OCI-LY7 (cell line): ENCODE measurements around the gene SYT9. TPM values are rescaled to one million over a fixed set of nuclear protein-coding genes. Genes with fewer than 3 reads are reported as not detected.

ENCODE experiments used
- BruUV-seq: library from RNA; stranded (reverse); fragments of 400-500 nt; replicated peaks from 2 replicates; lab custom pipeline; 2021; lab: Mats Ljungman, UMichigan
- CTCF ChIA-PET: fragments of 300-600 bp; sonication (Branson Sonifier 250); formaldehyde crosslinking; loops from one replicate; lab custom pipeline; 2022; ENCODE audit warnings: antibody characterized with exemption; ENCODE audit not compliant: unreplicated experiment; lab: Charles Lee
- POLR2A ChIA-PET: fragments of 300-600 bp; sonication (Branson Sonifier 250); formaldehyde crosslinking; loops from one replicate; lab custom pipeline; 2022; ENCODE audit warnings: antibody characterized with exemption; lab: Charles Lee
- DNase-seq: peaks from one replicate; pipeline ENCODE4 v3.0.0-alpha.2; 2015; ENCODE audit warnings: low spot score
- H2AFZ ChIP-seq: fragments of 200-600 bp; sonication (generic), shearing (Covaris generic); 2 replicates; pipeline ENCODE4 v1.6.1; 2014; ENCODE audit warnings: mild to moderate bottlenecking, antibody characterized with exemption, low read length, moderate library complexity
- H3K27ac ChIP-seq: fragments of 200-600 bp; sonication (generic); 2 replicates; pipeline ENCODE4 v1.5.1; 2014; ENCODE audit warnings: mixed run types, low read depth, mild to moderate bottlenecking, moderate library complexity, low read length, inconsistent platforms; ENCODE audit not compliant: poor library complexity, severe bottlenecking
- H3K36me3 ChIP-seq: fragments of 200-600 bp; sonication (generic); 2 replicates; pipeline ENCODE4 v1.6.1; 2014; ENCODE audit warnings: mild to moderate bottlenecking, antibody characterized with exemption, low read length, moderate library complexity, mixed read lengths; ENCODE audit not compliant: insufficient read depth
- H3K4me1 ChIP-seq: fragments of 200-600 bp; sonication (generic); 2 replicates; pipeline ENCODE4 v1.5.1; 2014; ENCODE audit warnings: mild to moderate bottlenecking, low read length; ENCODE audit not compliant: insufficient read depth, poor library complexity, severe bottlenecking
- H3K4me2 ChIP-seq: fragments of 200-600 bp; sonication (generic); 2 replicates; pipeline ENCODE4 v1.6.1; 2014; ENCODE audit warnings: mild to moderate bottlenecking, low read length
- H3K4me3 ChIP-seq: fragments of 200-600 bp; sonication (generic); 2 replicates; pipeline ENCODE4 v1.5.1; 2014; ENCODE audit warnings: mild to moderate bottlenecking, low read depth, low read length; ENCODE audit not compliant: poor library complexity, severe bottlenecking
- H3K79me2 ChIP-seq: fragments of 200-600 bp; sonication (generic); 2 replicates; pipeline ENCODE4 v1.6.1; 2016; ENCODE audit warnings: low read depth, mild to moderate bottlenecking, low read length, moderate library complexity, mixed read lengths; ENCODE audit not compliant: insufficient read depth
- H3K9me2 ChIP-seq: fragments of 200-600 bp; sonication (generic); 2 replicates; pipeline ENCODE4 v1.6.1; 2016; ENCODE audit warnings: mild to moderate bottlenecking, low read length, mixed read lengths; ENCODE audit not compliant: insufficient read depth
- H3K9me3 ChIP-seq: fragments of 200-600 bp; sonication (generic); 2 replicates; pipeline ENCODE4 v1.6.1; 2014; ENCODE audit warnings: mild to moderate bottlenecking, mixed run types, low read length, mixed read lengths
- H4K20me1 ChIP-seq: fragments of 200-600 bp; sonication (generic); 2 replicates; pipeline ENCODE4 v1.6.1; 2014; ENCODE audit warnings: mild to moderate bottlenecking, antibody characterized with exemption, low read length, moderate library complexity, mixed read lengths; ENCODE audit not compliant: insufficient read depth
- EZH2phosphoT487 ChIP-seq: fragments of 200-600 bp; sonication (generic); IDR thresholded peaks from 2 replicates; pipeline ENCODE4 v1.6.1; 2018; ENCODE audit warnings: low read depth, borderline replicate concordance, mild to moderate bottlenecking, mixed run types, antibody characterized with exemption, low read length, moderate library complexity, mixed read lengths
- intact Hi-C: fragments of 100-400 bp; cut with micrococcal nuclease; formaldehyde crosslinking; loops from one replicate; pipeline ENCODE4 v1.10.0; 2022; ENCODE audit not compliant: unreplicated experiment
- total RNA-seq, 2 experiments: library from RNA; depleted of rRNA in 1 of 2; stranded (reverse); fragments of >200 nt in 1 of 2; shearing (Covaris generic) in 1 of 2; gene quantifications; 2 replicates each; pipeline ENCODE4 v1.2.3, GENCODE V29; 2014 to 2022
- TF ChIP-seq, protein P1 (sequence below): fragments of 200-600 bp; sonication (generic); conservative IDR thresholded peaks from 2 replicates; pipeline ENCODE4 v1.5.1; 2014; ENCODE audit warnings: mild to moderate bottlenecking, antibody characterized with exemption, low read length, moderate library complexity, mixed read lengths

Gene SYT9
- total RNA-seq, 2 experiments from 2014 or later: 0.19 TPM; not detected in 1

DNA sequence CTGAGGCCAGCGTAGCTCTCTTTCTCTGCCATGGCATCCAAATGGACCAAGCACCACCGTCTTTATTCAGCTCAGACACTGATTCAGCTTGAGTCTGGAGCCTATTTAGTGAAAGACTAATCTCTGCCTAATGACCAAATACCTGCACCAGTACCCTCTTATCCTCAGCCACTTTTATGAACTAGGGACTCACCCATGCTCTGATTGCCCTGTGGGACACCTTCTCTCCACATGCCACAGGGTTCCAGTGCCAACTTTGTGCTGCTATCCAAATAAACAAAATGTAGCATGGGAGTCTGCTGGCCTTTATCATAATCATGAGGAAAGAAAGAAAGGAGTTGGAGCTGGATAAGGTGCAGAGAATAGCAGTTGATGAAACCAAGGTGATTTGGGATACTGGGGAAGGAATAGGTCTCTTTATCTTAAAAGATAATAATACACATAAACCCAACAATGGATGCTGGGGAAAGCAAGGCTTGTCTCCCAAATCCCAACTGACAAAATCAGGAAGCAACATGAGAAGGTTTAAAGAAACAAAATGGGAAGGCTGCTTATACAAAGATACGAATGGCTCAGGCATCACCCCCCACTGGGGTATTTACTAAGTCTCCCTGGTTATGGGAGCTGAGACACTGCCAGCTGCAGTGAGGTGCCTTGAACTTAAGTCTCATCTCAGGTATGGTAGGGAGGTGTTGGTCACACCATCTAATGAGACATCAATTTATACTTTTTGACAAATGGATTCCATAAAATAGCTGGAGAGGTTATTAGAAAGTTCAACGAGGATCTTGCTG, 63.3 kb downstream of the SYT9 start:
- H3K9me3 ChIP-seq: no peaks in the 10 kb centered on the region
- H3K27ac ChIP-seq: no peak overlapping the region
- H3K4me1 ChIP-seq: no peaks in the 10 kb centered on the region
- ChIA-PET POLR2A (interaction anchor here (0.7 to 1.0 kb wide), 3 partner anchors 146 to 434 kb away, joined by 3 to 4 read pairs (median 3); no protein-coding TSS in a partner anchor), CTCF (no interaction called here)
- H3K9me2 ChIP-seq: no peaks in the 10 kb centered on the region
- TF ChIP-seq, protein P1, sequence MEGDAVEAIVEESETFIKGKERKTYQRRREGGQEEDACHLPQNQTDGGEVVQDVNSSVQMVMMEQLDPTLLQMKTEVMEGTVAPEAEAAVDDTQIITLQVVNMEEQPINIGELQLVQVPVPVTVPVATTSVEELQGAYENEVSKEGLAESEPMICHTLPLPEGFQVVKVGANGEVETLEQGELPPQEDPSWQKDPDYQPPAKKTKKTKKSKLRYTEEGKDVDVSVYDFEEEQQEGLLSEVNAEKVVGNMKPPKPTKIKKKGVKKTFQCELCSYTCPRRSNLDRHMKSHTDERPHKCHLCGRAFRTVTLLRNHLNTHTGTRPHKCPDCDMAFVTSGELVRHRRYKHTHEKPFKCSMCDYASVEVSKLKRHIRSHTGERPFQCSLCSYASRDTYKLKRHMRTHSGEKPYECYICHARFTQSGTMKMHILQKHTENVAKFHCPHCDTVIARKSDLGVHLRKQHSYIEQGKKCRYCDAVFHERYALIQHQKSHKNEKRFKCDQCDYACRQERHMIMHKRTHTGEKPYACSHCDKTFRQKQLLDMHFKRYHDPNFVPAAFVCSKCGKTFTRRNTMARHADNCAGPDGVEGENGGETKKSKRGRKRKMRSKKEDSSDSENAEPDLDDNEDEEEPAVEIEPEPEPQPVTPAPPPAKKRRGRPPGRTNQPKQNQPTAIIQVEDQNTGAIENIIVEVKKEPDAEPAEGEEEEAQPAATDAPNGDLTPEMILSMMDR: no peak
- TF ChIP-seq EZH2phosphoT487: no peak
- intact Hi-C loops: no loop called here
- no peak overlapping the region for H3K4me2 ChIP-seq
- BruUV-seq: no TSS peak
- H3K4me3 ChIP-seq: no peak overlapping the region
- no peaks in the 10 kb centered on the region for H4K20me1 ChIP-seq
- H3K79me2 ChIP-seq: no peaks in the 10 kb centered on the region
- no peak overlapping the region for H2AFZ ChIP-seq
- no peak for DNase-seq
- H3K36me3 ChIP-seq: no peaks in the 10 kb centered on the region

DNA sequence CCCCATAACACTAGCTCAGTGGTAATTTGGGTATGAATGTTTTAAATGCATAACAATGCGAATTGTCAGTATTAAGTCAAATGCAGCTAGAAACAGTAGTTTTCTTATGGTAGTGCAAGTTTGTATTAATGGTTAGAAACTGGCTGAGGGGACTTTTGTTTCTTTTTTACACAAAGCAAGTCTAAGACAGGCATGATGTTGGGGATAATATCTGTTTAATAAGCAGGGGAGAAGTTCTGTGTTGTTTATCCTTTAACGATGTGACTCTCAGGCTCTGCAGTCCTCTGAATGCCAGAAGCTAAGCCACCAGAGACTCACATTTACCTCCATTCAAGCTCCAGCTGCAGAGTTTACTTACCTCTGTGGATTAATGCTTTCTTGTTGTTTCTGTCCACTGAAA, 67.8 kb downstream of the SYT9 start:
- Histone ChIP-seq H3K27ac (no peak overlapping the region), H4K20me1 (no peaks in the 10 kb centered on the region), H3K9me2 (no peaks in the 10 kb centered on the region), H3K9me3 (no peaks in the 10 kb centered on the region), H3K36me3 (no peaks in the 10 kb centered on the region), H3K4me3 (no peak overlapping the region), H3K79me2 (no peaks in the 10 kb centered on the region), H3K4me1 (no peaks in the 10 kb centered on the region), H3K4me2 (no peak overlapping the region), H2AFZ (no peak overlapping the region)
- POLR2A ChIA-PET: interaction anchor here (1.0 to 1.2 kb wide), 2 partner anchors 9 to 84 kb away, joined by 3 read pairs; no protein-coding TSS in a partner anchor
- intact Hi-C loops: no loop called here
- no TSS peak for BruUV-seq
- TF ChIP-seq EZH2phosphoT487: no peak
- TF ChIP-seq, protein P1: no peak
- CTCF ChIA-PET: no interaction called here
- DNase-seq: no peak

DNA sequence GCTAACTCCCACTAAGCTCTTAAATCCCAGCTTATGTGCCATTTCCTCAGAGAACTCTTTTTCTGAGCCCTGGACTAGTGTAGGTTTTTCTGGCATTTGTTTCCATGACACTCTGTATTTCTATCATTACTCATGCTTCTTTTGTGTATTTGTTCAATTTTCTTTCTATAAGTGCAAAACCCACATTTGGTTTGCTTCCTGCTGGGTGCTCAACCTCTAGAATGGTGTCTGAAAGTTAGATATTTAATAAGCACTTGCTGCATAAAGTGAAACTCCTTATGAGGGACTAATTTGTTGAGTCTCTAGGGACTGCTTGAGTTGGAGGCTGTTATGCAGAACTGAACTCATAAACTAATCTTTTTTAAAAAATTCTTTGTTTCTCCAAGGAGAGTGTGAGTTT, 68.6 kb downstream of the SYT9 start:
- Histone ChIP-seq H4K20me1 (no peaks in the 10 kb centered on the region), H3K4me3 (no peak overlapping the region), H3K4me1 (no peaks in the 10 kb centered on the region), H3K27ac (no peak overlapping the region), H3K9me3 (no peaks in the 10 kb centered on the region), H3K36me3 (no peaks in the 10 kb centered on the region), H3K79me2 (no peaks in the 10 kb centered on the region), H3K9me2 (no peaks in the 10 kb centered on the region), H2AFZ (no peak overlapping the region), H3K4me2 (no peak overlapping the region)
- intact Hi-C loops: no loop called here
- TF ChIP-seq, protein P1: no peak
- no peak for TF ChIP-seq EZH2phosphoT487
- BruUV-seq: no TSS peak
- ChIA-PET CTCF (no interaction called here), POLR2A (interaction anchor here (1.2 kb wide), 1 partner anchor 85 kb away, joined by 3 read pairs; no protein-coding TSS in a partner anchor)
- DNase-seq: no peak
